Measurements from ENCODE around the gene ZNF133.

Gene ZNF133

GRCh38 chr20:18299364-18299763 is 11.0 kb downstream of the ZNF133 start:
- Histone ChIP-seq H3K4me2 (ENCODE audit: low read length) (no peak overlapping the region), H3K4me3 (ENCODE audit: low read length) (no peak overlapping the region), H3K9me3 (ENCODE audit: control insufficient read depth, insufficient read depth, low read length) (no peaks in the 10 kb centered on the region), H3K36me3 (ENCODE audit: control insufficient read depth, low read length) (no peaks in the 10 kb centered on the region; the same call in 1 of the 2 replicates), H3F3A (ENCODE audit: control insufficient read depth, insufficient read depth) (no peaks in the 10 kb centered on the region), H3K27me3 (ENCODE audit: control insufficient read depth, low read length) (no peaks in the 10 kb centered on the region), H3K27ac (ENCODE audit: low read depth, low read length) (no peak overlapping the region), H3K79me2 (ENCODE audit: control insufficient read depth, low read length) (no peaks in the 10 kb centered on the region), H3K9me2 (replicated peaks; ENCODE audit: control insufficient read depth, low read length) (no peaks in the 10 kb centered on the region), H3K4me1 (ENCODE audit: control insufficient read depth, low read length) (no peaks in the 10 kb centered on the region), H4K20me1 (ENCODE audit: control insufficient read depth, insufficient read depth, low read depth, low read length) (no peaks in the 10 kb centered on the region)
- no peak for TF ChIP-seq EZH2phosphoT487 (IDR thresholded peaks at IDR 0.05; ENCODE audit: borderline replicate concordance, low read length)
- no peak for TF ChIP-seq CTCF (IDR thresholded peaks at IDR 0.05; ENCODE audit: low read depth, low read length, poor library complexity, severe bottlenecking)

- Histone ChIP-seq H3F3A (ENCODE audit: control insufficient read depth, insufficient read depth) (no peaks in the 10 kb centered on the region), H3K79me2 (ENCODE audit: control insufficient read depth, low read length) (no peaks in the 10 kb centered on the region), H3K9me2 (replicated peaks; ENCODE audit: control insufficient read depth, low read length) (no peaks in the 10 kb centered on the region), H3K4me2 (ENCODE audit: low read length) (no peak overlapping the region), H3K9me3 (ENCODE audit: control insufficient read depth, insufficient read depth, low read length) (no peaks in the 10 kb centered on the region), H3K4me3 (ENCODE audit: low read length) (no peak overlapping the region), H3K4me1 (ENCODE audit: control insufficient read depth, low read length) (no peaks in the 10 kb centered on the region), H4K20me1 (ENCODE audit: control insufficient read depth, insufficient read depth, low read depth, low read length) (no peaks in the 10 kb centered on the region), H3K27me3 (ENCODE audit: control insufficient read depth, low read length) (no peaks in the 10 kb centered on the region), H3K27ac (ENCODE audit: low read depth, low read length) (no peak overlapping the region), H3K36me3 (ENCODE audit: control insufficient read depth, low read length) (no peaks in the 10 kb centered on the region)
- TF ChIP-seq EZH2phosphoT487 (IDR thresholded peaks at IDR 0.05; ENCODE audit: borderline replicate concordance, low read length), result no peak
- TF ChIP-seq CTCF (IDR thresholded peaks at IDR 0.05; ENCODE audit: low read depth, low read length, poor library complexity, severe bottlenecking), result peak; percentile 56
Observed at GRCh38 chr20:18304618-18305017, 16.3 kb downstream of the ZNF133 start.

GRCh38 chr20:18307301-18307700 is 19.0 kb downstream of the ZNF133 start:
- Histone ChIP-seq H3K79me2 (ENCODE audit: control insufficient read depth, low read length) (no peaks in the 10 kb centered on the region), H3K4me3 (ENCODE audit: low read length) (no peak overlapping the region), H3K9me2 (replicated peaks; ENCODE audit: control insufficient read depth, low read length) (no peaks in the 10 kb centered on the region), H4K20me1 (ENCODE audit: control insufficient read depth, insufficient read depth, low read depth, low read length) (no peaks in the 10 kb centered on the region), H3F3A (ENCODE audit: control insufficient read depth, insufficient read depth) (no peaks in the 10 kb centered on the region), H3K4me1 (ENCODE audit: control insufficient read depth, low read length) (no peaks in the 10 kb centered on the region), H3K27me3 (ENCODE audit: control insufficient read depth, low read length) (no peaks in the 10 kb centered on the region), H3K36me3 (ENCODE audit: control insufficient read depth, low read length) (no peaks in the 10 kb centered on the region), H3K9me3 (ENCODE audit: control insufficient read depth, insufficient read depth, low read length) (no peaks in the 10 kb centered on the region), H3K27ac (ENCODE audit: low read depth, low read length) (no peak overlapping the region), H3K4me2 (ENCODE audit: low read length) (no peak overlapping the region)
- TF ChIP-seq EZH2phosphoT487 (IDR thresholded peaks at IDR 0.05; ENCODE audit: borderline replicate concordance, low read length), result no peak
- no peak for TF ChIP-seq CTCF (IDR thresholded peaks at IDR 0.05; ENCODE audit: low read depth, low read length, poor library complexity, severe bottlenecking)

GRCh38 chr20:18310051-18310450 is 21.7 kb downstream of the ZNF133 start:
- Histone ChIP-seq H3K36me3 (ENCODE audit: control insufficient read depth, low read length) (no peaks in the 10 kb centered on the region), H4K20me1 (ENCODE audit: control insufficient read depth, insufficient read depth, low read depth, low read length) (no peaks in the 10 kb centered on the region), H3K27me3 (ENCODE audit: control insufficient read depth, low read length) (no peaks in the 10 kb centered on the region), H3K4me2 (ENCODE audit: low read length) (no peak overlapping the region), H3K9me2 (replicated peaks; ENCODE audit: control insufficient read depth, low read length) (no peaks in the 10 kb centered on the region), H3F3A (ENCODE audit: control insufficient read depth, insufficient read depth) (no peaks in the 10 kb centered on the region), H3K27ac (ENCODE audit: low read depth, low read length) (no peak overlapping the region), H3K4me3 (ENCODE audit: low read length) (no peak overlapping the region), H3K79me2 (ENCODE audit: control insufficient read depth, low read length) (no peaks in the 10 kb centered on the region), H3K4me1 (ENCODE audit: control insufficient read depth, low read length) (no peaks in the 10 kb centered on the region), H3K9me3 (ENCODE audit: control insufficient read depth, insufficient read depth, low read length) (no peaks in the 10 kb centered on the region)
- no peak for TF ChIP-seq CTCF (IDR thresholded peaks at IDR 0.05; ENCODE audit: low read depth, low read length, poor library complexity, severe bottlenecking)
- TF ChIP-seq EZH2phosphoT487 (IDR thresholded peaks at IDR 0.05; ENCODE audit: borderline replicate concordance, low read length), result no peak
